ENCODE data around the gene CBX7.
"Not testable (repeated sequence)": the region's sequence is repeated elsewhere in the genome, so short reads cannot be mapped to it uniquely, and the experiment has no call there.

CBX7 gene

GRCh38 chr22:39174498-39175352 lies 22.2 kb upstream of the CBX7 start:
- DNase-seq (ENCODE audit: low read depth in 2 of 2) = peak; percentile 39 to 45

- DNase-seq (ENCODE audit: low read depth in 2 of 2) = peak; percentile 26 to 28
Observed at GRCh38 chr22:39173787-39174497, 21.5 kb upstream of the CBX7 start.

GRCh38 chr22:39173050-39173706 lies 20.7 kb upstream of the CBX7 start:
- DNase-seq (ENCODE audit: low read depth in 2 of 2) = no peak

- not testable (repeated sequence) for DNase-seq (ENCODE audit: low read depth in 2 of 2)
Observed at GRCh38 chr22:39172265-39173049, 20.0 kb upstream of the CBX7 start.

GRCh38 chr22:39171623-39172264 lies 19.3 kb upstream of the CBX7 start:
- DNase-seq (ENCODE audit: low read depth in 2 of 2) = no peak

GRCh38 chr22:39170825-39171622 lies 18.5 kb upstream of the CBX7 start:
- peak; percentile 64 to 66 for DNase-seq (ENCODE audit: low read depth in 2 of 2)

GRCh38 chr22:39169797-39170466 lies 17.5 kb upstream of the CBX7 start:
- DNase-seq (ENCODE audit: low read depth in 2 of 2) = no peak

GRCh38 chr22:39166547-39166946 lies 14.1 kb upstream of the CBX7 start:
- DNase-seq (ENCODE audit: low read depth in 2 of 2) = no peak

- not testable (repeated sequence) for DNase-seq (ENCODE audit: low read depth in 2 of 2)
Observed at GRCh38 chr22:39156093-39156492, 3.6 kb upstream of the CBX7 start.

- DNase-seq (ENCODE audit: low read depth in 2 of 2) = no peak
Observed at GRCh38 chr22:39155421-39155820, 2.9 kb upstream of the CBX7 start.

GRCh38 chr22:39153220-39153717 lies 789 bp upstream of the CBX7 start:
- DNase-seq (ENCODE audit: low read depth in 2 of 2) = no peak

GRCh38 chr22:39152024-39152510 lies 413 bp downstream of the CBX7 start:
- no peak for DNase-seq (ENCODE audit: low read depth in 2 of 2)

GRCh38 chr22:39151329-39151975 lies 1.0 kb downstream of the CBX7 start:
- no peak for DNase-seq (ENCODE audit: low read depth in 2 of 2)

- DNase-seq (ENCODE audit: low read depth in 2 of 2) = no peak
Observed at GRCh38 chr22:39150848-39151215, 1.6 kb downstream of the CBX7 start.

- no peak for DNase-seq (ENCODE audit: low read depth in 2 of 2)
Observed at GRCh38 chr22:39149915-39150847, 2.3 kb downstream of the CBX7 start.

- peak; percentile 55 for DNase-seq (ENCODE audit: low read depth in 2 of 2)
Observed at GRCh38 chr22:39148727-39149535, 3.5 kb downstream of the CBX7 start.

Measured in activated CD8-positive, alpha-beta memory T cell treated with anti-CD3 and anti-CD28 coated beads for 4 hours (primary cell).